ENCODE measurements around the gene MATN4. TPM values are rescaled to one million over a fixed set of nuclear protein-coding genes. Genes with fewer than 3 reads are reported as not detected.

Gene MATN4
- total and polyA plus RNA-seq, 7 donors: not detected

GRCh38 chr20:45293041-45294002 is 14.8 kb downstream of the MATN4 start:
- DNase-seq: peak; percentile 84 to 89
- Histone ChIP-seq H3K27ac (no peak overlapping the region), H3K4me3 (peak overlapping the region; percentile 62), H3K9me3 (no peaks in the 10 kb centered on the region), H3K27me3 (ENCODE audit: insufficient read depth in 3 of 3, low read length in 2 of 3) (peaks cover 0 to 29% (median 11%) of the 10 kb centered on the region in 3 donors), H3K4me1 (peaks cover 8% of the 10 kb centered on the region), H3K36me3 (ENCODE audit: insufficient read depth in 1 of 2, low read depth in 1 of 2) (no peaks in the 10 kb centered on the region)
- ATAC-seq: peak; percentile 81 to 91 (median 90)
- 3% methylated on average over 74 to 79 of the region's 79 CpGs for WGBS, 3 donors
- TF ChIP-seq, protein P1, sequence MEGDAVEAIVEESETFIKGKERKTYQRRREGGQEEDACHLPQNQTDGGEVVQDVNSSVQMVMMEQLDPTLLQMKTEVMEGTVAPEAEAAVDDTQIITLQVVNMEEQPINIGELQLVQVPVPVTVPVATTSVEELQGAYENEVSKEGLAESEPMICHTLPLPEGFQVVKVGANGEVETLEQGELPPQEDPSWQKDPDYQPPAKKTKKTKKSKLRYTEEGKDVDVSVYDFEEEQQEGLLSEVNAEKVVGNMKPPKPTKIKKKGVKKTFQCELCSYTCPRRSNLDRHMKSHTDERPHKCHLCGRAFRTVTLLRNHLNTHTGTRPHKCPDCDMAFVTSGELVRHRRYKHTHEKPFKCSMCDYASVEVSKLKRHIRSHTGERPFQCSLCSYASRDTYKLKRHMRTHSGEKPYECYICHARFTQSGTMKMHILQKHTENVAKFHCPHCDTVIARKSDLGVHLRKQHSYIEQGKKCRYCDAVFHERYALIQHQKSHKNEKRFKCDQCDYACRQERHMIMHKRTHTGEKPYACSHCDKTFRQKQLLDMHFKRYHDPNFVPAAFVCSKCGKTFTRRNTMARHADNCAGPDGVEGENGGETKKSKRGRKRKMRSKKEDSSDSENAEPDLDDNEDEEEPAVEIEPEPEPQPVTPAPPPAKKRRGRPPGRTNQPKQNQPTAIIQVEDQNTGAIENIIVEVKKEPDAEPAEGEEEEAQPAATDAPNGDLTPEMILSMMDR (IDR thresholded peaks at IDR 0.05): peak; percentile 93
- intact Hi-C loops (cut with DNase I): loop anchor here (5.0 to 10.0 kb wide), 2 partner anchors 196 to 249 kb away; no protein-coding TSS in a partner anchor

GRCh38 chr20:45292343-45292742 is 15.8 kb downstream of the MATN4 start:
- intact Hi-C loops (cut with DNase I): loop anchor here (5.0 to 10.0 kb wide), 2 partner anchors 195 to 248 kb away; no protein-coding TSS in a partner anchor
- TF ChIP-seq, protein P1 (IDR thresholded peaks at IDR 0.05): no peak
- H3K27ac ChIP-seq: no peak overlapping the region

GRCh38 chr20:45291526-45291925 is 16.6 kb downstream of the MATN4 start:
- Histone ChIP-seq H3K27ac (no peak overlapping the region), H3K4me1 (peaks cover 8% of the 10 kb centered on the region), H3K36me3 (ENCODE audit: insufficient read depth in 1 of 2, low read depth in 1 of 2) (no peaks in the 10 kb centered on the region), H3K9me3 (no peaks in the 10 kb centered on the region), H3K27me3 (ENCODE audit: insufficient read depth in 3 of 3, low read length in 2 of 3) (peaks cover 0 to 21% (median 11%) of the 10 kb centered on the region in 3 donors), H3K4me3 (no peak overlapping the region)
- DNase-seq (no peak), ATAC-seq (no peak)
- intact Hi-C loops (cut with DNase I): loop anchor here (2.0 to 10.0 kb wide), 3 partner anchors 194 to 249 kb away; no protein-coding TSS in a partner anchor
- 78 to 82% (median 78%) methylated on average over 9 of the region's 9 CpGs for WGBS, 3 donors
- TF ChIP-seq, protein P1 (IDR thresholded peaks at IDR 0.05): no peak

More at GRCh38 chr20:45292343-45292742, 15.8 kb downstream of the MATN4 start:
- Histone ChIP-seq H3K36me3 (ENCODE audit: insufficient read depth in 1 of 2, low read depth in 1 of 2) (no peaks in the 10 kb centered on the region), H3K27me3 (ENCODE audit: insufficient read depth in 3 of 3, low read length in 2 of 3) (peaks cover 0 to 21% (median 11%) of the 10 kb centered on the region in 3 donors), H3K9me3 (no peaks in the 10 kb centered on the region), H3K4me1 (peaks cover 8% of the 10 kb centered on the region), H3K4me3 (no peak overlapping the region)
- DNase-seq: no peak
- no peak for ATAC-seq
- WGBS, 3 donors: 80 to 86% (median 84%) methylated on average over 2 of the region's 2 CpGs

DNA sequence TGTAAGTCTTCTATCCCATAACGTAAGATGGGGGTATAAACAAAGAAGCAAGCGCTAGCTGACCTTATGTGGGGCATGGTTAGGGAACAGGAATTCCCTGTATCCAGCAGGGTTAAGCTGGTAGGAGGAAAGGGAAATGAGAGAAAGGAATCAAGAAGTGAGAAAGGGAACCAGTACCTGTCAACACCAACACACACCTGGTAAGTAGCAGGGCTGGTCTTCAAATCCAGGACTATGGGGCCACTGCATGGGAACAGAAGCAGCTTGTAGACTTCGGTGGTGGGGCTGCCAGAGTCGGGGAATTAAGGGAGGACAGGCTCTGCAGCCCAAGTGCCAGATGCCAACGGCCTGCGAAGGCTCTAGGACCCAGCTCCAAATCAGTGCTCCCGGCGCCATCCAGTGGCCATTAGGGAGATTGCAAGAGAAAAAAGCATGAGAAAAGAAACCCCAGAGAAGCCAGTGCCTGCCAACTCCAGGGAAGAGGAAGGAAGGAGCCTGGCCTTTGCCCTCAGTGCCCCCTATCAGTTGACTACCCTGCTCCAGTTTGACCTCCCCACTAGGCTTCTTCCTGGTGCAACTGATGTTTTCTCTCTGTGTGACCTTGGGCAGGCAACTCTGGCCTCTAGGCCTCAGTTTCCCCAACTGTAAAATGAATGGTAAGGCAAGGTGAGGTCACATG is 17.3 kb downstream of the MATN4 start:
- H3K27me3 ChIP-seq (ENCODE audit: insufficient read depth in 3 of 3, low read length in 2 of 3): peaks cover 0 to 21% (median 11%) of the 10 kb centered on the region in 3 donors
- TF ChIP-seq, protein P1 (IDR thresholded peaks at IDR 0.05): peak; percentile 91
- 24% methylated on average over 8 of the region's 8 CpGs for WGBS, 3 donors
- DNase-seq (peak; percentile 76 to 82), ATAC-seq (peak; percentile 73 to 83 (median 77))
- peaks cover 8% of the 10 kb centered on the region for H3K4me1 ChIP-seq
- intact Hi-C loops (cut with DNase I): loop anchor here (2.0 to 10.0 kb wide), 3 partner anchors 194 to 248 kb away; no protein-coding TSS in a partner anchor
- H3K36me3 ChIP-seq (ENCODE audit: insufficient read depth in 1 of 2, low read depth in 1 of 2): no peaks in the 10 kb centered on the region
- no peak overlapping the region for H3K27ac ChIP-seq
- no peak overlapping the region for H3K4me3 ChIP-seq
- H3K9me3 ChIP-seq: no peaks in the 10 kb centered on the region
